ENCODE measurements around the gene DYSF.

Gene DYSF

GRCh38 chr2:71661782-71662181 lies 208.4 kb downstream of the DYSF start:
- no peak for TF ChIP-seq ZIC2 (tag by site-specific recombination; IDR thresholded peaks at IDR 0.05)
- no peak for TF ChIP-seq ZBTB48 (tag by site-specific recombination; IDR thresholded peaks at IDR 0.05)
- CTCF ChIA-PET: interaction anchor here (0.7 kb wide), 1 partner anchor 51 kb away, joined by 3 read pairs; no protein-coding TSS in a partner anchor
- Histone ChIP-seq H3K27ac (ENCODE audit: extremely low read depth, low read depth, low read length) (no peak overlapping the region), H3K9me3 (ENCODE audit: control insufficient read depth, insufficient read depth, low read depth, low read length) (no peaks in the 10 kb centered on the region), H3K4me1 (ENCODE audit: control insufficient read depth, insufficient read depth, low read length) (no peaks in the 10 kb centered on the region), H3K4me3 (ENCODE audit: low read depth, low read length) (no peak overlapping the region), H3K36me3 (ENCODE audit: control insufficient read depth in 2 of 2, insufficient read depth in 1 of 2, low read length in 2 of 2) (no peaks in the 10 kb centered on the region)
- POLR2A ChIA-PET: interaction anchor here (0.6 kb wide), 2 partner anchors 48 to 406 kb away, joined by 3 to 6 read pairs; no protein-coding TSS in a partner anchor

- ChIA-PET POLR2A (interaction anchor here (0.6 kb wide), 1 partner anchor 47 kb away, joined by 6 read pairs; no protein-coding TSS in a partner anchor), CTCF (no interaction called here)
- Histone ChIP-seq H3K9me3 (ENCODE audit: control insufficient read depth, insufficient read depth, low read depth, low read length) (no peaks in the 10 kb centered on the region), H3K4me1 (ENCODE audit: control insufficient read depth, insufficient read depth, low read length) (no peaks in the 10 kb centered on the region), H3K4me3 (ENCODE audit: low read depth, low read length) (no peak overlapping the region), H3K36me3 (ENCODE audit: control insufficient read depth in 2 of 2, insufficient read depth in 1 of 2, low read length in 2 of 2) (no peaks in the 10 kb centered on the region), H3K27ac (ENCODE audit: extremely low read depth, low read depth, low read length) (no peak overlapping the region)
- TF ChIP-seq ZNF18 (tag by site-specific recombination; IDR thresholded peaks at IDR 0.05) (no peak), ZFP41 (tag by site-specific recombination; IDR thresholded peaks at IDR 0.05; ENCODE audit: borderline replicate concordance) (no peak), ZNF488 (tag by site-specific recombination; IDR thresholded peaks at IDR 0.05) (no peak), ZNF777 (tag by site-specific recombination; IDR thresholded peaks at IDR 0.05; ENCODE audit: borderline replicate concordance) (no peak), ZNF221 (tag by site-specific recombination; IDR thresholded peaks at IDR 0.05; ENCODE audit: borderline replicate concordance) (no peak), SP7 (tag by site-specific recombination; IDR thresholded peaks at IDR 0.05) (no peak), ZSCAN4 (tag by site-specific recombination; IDR thresholded peaks at IDR 0.05) (peak; percentile 79), ZBTB26 (tag by site-specific recombination; optimal IDR thresholded peaks at IDR 0.05) (no peak)
Measured at GRCh38 chr2:71662665-71663394, 209.5 kb downstream of the DYSF start.

GRCh38 chr2:71664161-71664560 lies 210.8 kb downstream of the DYSF start:
- no peaks in the 10 kb centered on the region for H3K4me1 ChIP-seq (ENCODE audit: control insufficient read depth, insufficient read depth, low read length)
- CTCF ChIA-PET: no interaction called here
- no peak overlapping the region for H3K27ac ChIP-seq (ENCODE audit: extremely low read depth, low read depth, low read length)
- H3K4me3 ChIP-seq (ENCODE audit: low read depth, low read length): no peak overlapping the region
- H3K9me3 ChIP-seq (ENCODE audit: control insufficient read depth, insufficient read depth, low read depth, low read length): no peaks in the 10 kb centered on the region
- H3K36me3 ChIP-seq (ENCODE audit: control insufficient read depth in 2 of 2, insufficient read depth in 1 of 2, low read length in 2 of 2): no peaks in the 10 kb centered on the region
- POLR2A ChIA-PET: no interaction called here
- TF ChIP-seq ZNF23 (tag by site-specific recombination; IDR thresholded peaks at IDR 0.05; ENCODE audit: borderline replicate concordance) (no peak), ZNF658 (tag by site-specific recombination; IDR thresholded peaks at IDR 0.05) (no peak), ZEB2 (tag by site-specific recombination; IDR thresholded peaks at IDR 0.05) (no peak), ZBTB10 (tag by site-specific recombination; IDR thresholded peaks at IDR 0.05) (no peak), ZNF214 (tag by site-specific recombination; IDR thresholded peaks at IDR 0.05; ENCODE audit: borderline replicate concordance) (no peak), ZNF132 (tag by site-specific recombination; IDR thresholded peaks at IDR 0.05; ENCODE audit: borderline replicate concordance) (no peak), GLIS2 (tag by site-specific recombination; IDR thresholded peaks at IDR 0.05) (no peak), ZBTB1 (tag by site-specific recombination; IDR thresholded peaks at IDR 0.05) (no peak), ZNF2 (tag by site-specific recombination; IDR thresholded peaks at IDR 0.05) (no peak), ZNF48 (tag by site-specific recombination; IDR thresholded peaks at IDR 0.05) (no peak), ZNF426 (tag by site-specific recombination; IDR thresholded peaks at IDR 0.05) (no peak), PBX3 (CRISPR knock-in tag; IDR thresholded peaks at IDR 0.05) (no peak)

All from HEK293 (cell line).